ENCODE data around the gene PTF1A. TPM values are rescaled to one million over a fixed set of nuclear protein-coding genes. Genes with fewer than 3 reads are reported as not detected.

PTF1A gene
- total and polyA plus RNA-seq, 2 of the 4 experiments (the other 2 are of a cell fraction): not detected

- Histone ChIP-seq H3K4me2 (ENCODE audit: low read depth, low read length) (no peak overlapping the region), H3K27me3 (ENCODE audit: control insufficient read depth, insufficient read depth, low read length) (peaks cover 47% of the 10 kb centered on the region), H3K4me3 (ENCODE audit: insufficient read depth, low read depth, low read length) (no peak overlapping the region), H3K14ac (replicated peaks; ENCODE audit: low read depth, low read length) (no peak overlapping the region), H3K79me1 (ENCODE audit: low read depth in 1 of 2, low read length in 2 of 2) (no peaks in the 10 kb centered on the region), H2BK15ac (ENCODE audit: low read depth, low read length) (no peak overlapping the region), H4K8ac (ENCODE audit: low read depth in 2 of 2, low read length in 2 of 2) (no peak overlapping the region), H3K9me1 (ENCODE audit: insufficient read depth, low read length) (no peaks in the 10 kb centered on the region), H2BK120ac (ENCODE audit: low read depth, low read length) (no peak overlapping the region), H3K9ac (ENCODE audit: low read depth, low read length) (no peak overlapping the region), H3K18ac (ENCODE audit: low read depth, low read length) (no peak overlapping the region), H4K91ac (ENCODE audit: insufficient read depth, low read depth, low read length) (no peak overlapping the region), H4K5ac (ENCODE audit: low read depth, low read length) (no peak overlapping the region), H2BK20ac (ENCODE audit: low read depth, low read length) (no peak overlapping the region), H3K23ac (ENCODE audit: low read depth, low read length) (no peak overlapping the region), H2AFZ (replicated peaks; ENCODE audit: low read length, poor library complexity) (no peak overlapping the region), H2AK5ac (ENCODE audit: low read depth, low read length) (no peak overlapping the region), H3K4ac (ENCODE audit: low read depth, low read length) (no peak overlapping the region), H3K4me1 (ENCODE audit: control insufficient read depth, insufficient read depth, low read length) (no peaks in the 10 kb centered on the region), H3K27ac (ENCODE audit: insufficient read depth, low read length) (no peak overlapping the region), H3K9me3 (ENCODE audit: control insufficient read depth, insufficient read depth, low read length) (no peaks in the 10 kb centered on the region), H2AK9ac (replicated peaks; ENCODE audit: low read depth, low read length, poor library complexity) (no peak overlapping the region), H3K36me3 (ENCODE audit: control insufficient read depth, insufficient read depth, low read length) (no peaks in the 10 kb centered on the region), H3K56ac (ENCODE audit: extremely low read depth, insufficient read depth, low read length) (no peak overlapping the region), H2BK5ac (ENCODE audit: low read depth, low read length, poor library complexity, severe bottlenecking) (no peak overlapping the region), H4K20me1 (ENCODE audit: insufficient read depth, low read length) (no peaks in the 10 kb centered on the region)
- no CpG with 5 or more reads among the region's 11 CpGs for WGBS, 2 experiments (ENCODE audit: extremely low coverage in 2 of 2, insufficient read length in 1 of 2)
- no peak for DNase-seq
- intact Hi-C loops (cut with micrococcal nuclease): no loop called here
- ATAC-seq (ENCODE audit: low read depth): no peak
- in situ Hi-C loops (cut with MboI; ENCODE audit: low sequenced_read_pairs): no loop called here
- POLR2A ChIA-PET (ENCODE audit: unreplicated experiment): no interaction called here
- CTCF ChIA-PET: interaction anchor here (1.2 kb wide), 1 partner anchor 43 kb away, joined by 3 read pairs; no protein-coding TSS in a partner anchor
- TF ChIP-seq POLR2A (IDR thresholded peaks at IDR 0.05; ENCODE audit: low read depth, low read length): no peak
- BruUV-seq (replicated peaks): no TSS peak
- dilution Hi-C loops (cut with HindIII; ENCODE audit: low sequenced_read_pairs, unreplicated experiment): no loop called here
Observed at GRCh38 chr10:23200997-23201652, 9.0 kb downstream of the PTF1A start.

Data from IMR-90 (cell line).